GM19395 (cell line): Measurements from ENCODE around the gene MRI1.
A peak's percentile ranks its signal among the peaks of the same experiment; 100 is the strongest.
"Not testable (repeated sequence)": the region's sequence is repeated elsewhere in the genome, so short reads cannot be mapped to it uniquely, and the experiment has no call there.

Source experiments
- ATAC-seq: cut with Tn5 transposase; IDR thresholded peaks from one replicate; pipeline ENCODE4 v1.9.1; 2021; ENCODE audit warnings: mild to moderate bottlenecking, moderate library complexity; ENCODE audit not compliant: unreplicated experiment

The MRI1 gene

GRCh38 chr19:13788991-13789390, 24.7 kb downstream of the MRI1 start:
- no peak for ATAC-seq

- no peak for ATAC-seq
Measured at GRCh38 chr19:13790354-13790753, 26.0 kb downstream of the MRI1 start.

- not testable (repeated sequence) for ATAC-seq
Measured at GRCh38 chr19:13793317-13793716, 29.0 kb downstream of the MRI1 start.

GRCh38 chr19:13794398-13794756, 30.1 kb downstream of the MRI1 start:
- no peak for ATAC-seq

- peak; percentile 91 for ATAC-seq
Measured at GRCh38 chr19:13794757-13795589, 30.7 kb downstream of the MRI1 start, which contains the start of gene ZSWIM4. Gene ZSWIM4 (plus strand): TSS chr19:13795443. CDS start chr19:13795649, 206 bp downstream.

- ATAC-seq, result peak; percentile 20
Measured at GRCh38 chr19:13795595-13796300, 31.4 kb downstream of the MRI1 start.

- no peak for ATAC-seq
Measured at GRCh38 chr19:13796301-13797057, 32.2 kb downstream of the MRI1 start.

GRCh38 chr19:13797058-13797440, 32.7 kb downstream of the MRI1 start:
- no peak for ATAC-seq

GRCh38 chr19:13797870-13798269, 33.5 kb downstream of the MRI1 start:
- no peak for ATAC-seq

GRCh38 chr19:13799669-13800068, 35.3 kb downstream of the MRI1 start:
- no peak for ATAC-seq

GRCh38 chr19:13803038-13803437, 38.7 kb downstream of the MRI1 start:
- ATAC-seq, result no peak

GRCh38 chr19:13804830-13805683, 40.7 kb downstream of the MRI1 start:
- ATAC-seq, result no peak

- ATAC-seq, result no peak
Measured at GRCh38 chr19:13806728-13807127, 42.4 kb downstream of the MRI1 start.

- ATAC-seq, result no peak
Measured at GRCh38 chr19:13807421-13808021, 43.2 kb downstream of the MRI1 start.

- ATAC-seq, result no peak
Measured at GRCh38 chr19:13808856-13809255, 44.5 kb downstream of the MRI1 start.

- ATAC-seq, result no peak
Measured at GRCh38 chr19:13812544-13812943, 48.2 kb downstream of the MRI1 start.

- no peak for ATAC-seq
Measured at GRCh38 chr19:13813147-13813546, 48.8 kb downstream of the MRI1 start.

GRCh38 chr19:13814550-13814949, 50.2 kb downstream of the MRI1 start:
- ATAC-seq, result no peak

GRCh38 chr19:13817018-13817614, 52.8 kb downstream of the MRI1 start:
- no peak for ATAC-seq
